ENCODE measurements around the gene MCC.

- TF ChIP-seq EZH2 (IDR thresholded peaks at IDR 0.05; ENCODE audit: low read length, unreplicated experiment), result no peak
- TF ChIP-seq CTCF (conservative IDR thresholded peaks at IDR 0.05; ENCODE audit: low read depth, low read length), result no peak; the same call in 1 of the 2 replicates
- no peak for TF ChIP-seq EZH2phosphoT487 (IDR thresholded peaks at IDR 0.05; ENCODE audit: borderline replicate concordance, low read length)
Measured at GRCh38 chr5:113487416-113487780, 855 bp downstream of the MCC start.

All from PC-3 (cell line).